Glomerular endothelial cell (primary cell): ENCODE measurements around the gene IL23R. TPM values are rescaled to one million over a fixed set of nuclear protein-coding genes. Genes with fewer than 3 reads are reported as not detected.
"Not testable (repeated sequence)": the region's sequence is repeated elsewhere in the genome, so short reads cannot be mapped to it uniquely, and the experiment has no call there.

Experiments used
- DNase-seq: peaks from one replicate; pipeline ENCODE4 v3.0.0-alpha.2; 2011; ENCODE audit warnings: low read depth, low spot score; ENCODE audit errors: extremely low read depth
- total RNA-seq: library from RNA; depleted of rRNA; stranded (reverse); fragments of >200 nt; gene quantifications from 2 replicates; pipeline ENCODE4 v1.2.3, GENCODE V29; 2015

IL23R gene, protein sequence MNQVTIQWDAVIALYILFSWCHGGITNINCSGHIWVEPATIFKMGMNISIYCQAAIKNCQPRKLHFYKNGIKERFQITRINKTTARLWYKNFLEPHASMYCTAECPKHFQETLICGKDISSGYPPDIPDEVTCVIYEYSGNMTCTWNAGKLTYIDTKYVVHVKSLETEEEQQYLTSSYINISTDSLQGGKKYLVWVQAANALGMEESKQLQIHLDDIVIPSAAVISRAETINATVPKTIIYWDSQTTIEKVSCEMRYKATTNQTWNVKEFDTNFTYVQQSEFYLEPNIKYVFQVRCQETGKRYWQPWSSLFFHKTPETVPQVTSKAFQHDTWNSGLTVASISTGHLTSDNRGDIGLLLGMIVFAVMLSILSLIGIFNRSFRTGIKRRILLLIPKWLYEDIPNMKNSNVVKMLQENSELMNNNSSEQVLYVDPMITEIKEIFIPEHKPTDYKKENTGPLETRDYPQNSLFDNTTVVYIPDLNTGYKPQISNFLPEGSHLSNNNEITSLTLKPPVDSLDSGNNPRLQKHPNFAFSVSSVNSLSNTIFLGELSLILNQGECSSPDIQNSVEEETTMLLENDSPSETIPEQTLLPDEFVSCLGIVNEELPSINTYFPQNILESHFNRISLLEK
- not detected in 2 replicates for total RNA-seq

DNA sequence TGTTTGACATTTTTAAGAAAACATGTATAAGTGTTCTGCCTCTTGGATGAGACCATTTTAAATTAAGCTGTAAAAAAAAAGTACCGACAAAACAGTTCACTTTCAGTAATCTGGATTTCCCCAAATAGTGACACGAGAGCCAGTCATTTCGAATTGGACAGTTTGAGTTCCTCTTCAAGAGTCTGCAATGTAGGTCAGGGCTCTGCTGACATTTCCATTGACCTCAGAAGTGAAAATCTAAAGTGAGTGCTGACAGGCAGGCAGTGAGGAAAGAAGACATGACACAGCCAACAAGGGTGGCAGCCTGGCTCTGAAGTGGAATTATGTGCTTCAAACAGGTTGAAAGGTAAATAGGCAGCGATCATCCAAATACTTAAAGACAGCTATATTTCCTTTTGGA lies at the start of gene IL23R:
TSS of gene IL23R (plus strand) at position 259 of the 400 bp plus-strand sequence. CDS start 1,667 bp downstream, outside the sequence.
- DNase-seq, result no peak

DNA sequence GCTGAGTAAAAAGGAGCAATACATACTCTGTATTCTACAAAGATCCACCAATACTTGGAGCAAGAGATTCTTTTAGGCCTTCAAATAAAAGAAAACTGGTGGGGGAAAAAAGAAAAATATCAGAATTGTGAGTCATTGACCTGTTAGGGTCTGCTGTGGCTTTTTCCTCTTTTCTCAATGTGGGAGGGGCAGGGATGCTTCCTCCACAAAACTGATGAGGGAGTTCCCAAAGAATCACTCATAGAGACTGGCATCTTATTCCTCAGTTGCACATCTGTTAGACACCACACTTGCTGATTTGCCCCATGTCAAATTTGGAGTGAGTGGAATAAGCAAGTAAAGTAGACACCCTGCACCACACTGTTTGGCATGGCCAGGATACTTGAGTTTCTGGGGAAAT lies 48.1 kb upstream of the IL23R start:
- DNase-seq, result no peak

DNA sequence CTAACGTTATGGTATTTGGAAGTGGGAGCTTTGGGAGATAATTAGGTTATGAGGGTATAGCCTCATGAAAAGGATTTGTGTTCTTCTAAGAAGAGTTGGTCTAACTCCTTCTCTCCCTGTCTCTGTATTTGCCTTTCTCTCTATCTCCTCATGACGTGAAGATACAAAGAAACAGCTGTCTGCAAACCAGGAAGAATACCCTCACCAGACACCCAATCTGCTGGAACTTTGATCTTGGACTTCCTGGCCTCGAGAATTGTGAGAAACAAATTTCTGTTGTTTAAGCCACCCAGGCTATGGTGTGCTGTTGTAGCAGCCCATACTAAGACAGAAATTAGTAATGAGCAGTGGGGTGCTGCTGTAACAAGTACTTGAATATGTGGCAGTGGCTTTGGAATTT lies 47.6 kb upstream of the IL23R start:
- DNase-seq, result no peak

DNA sequence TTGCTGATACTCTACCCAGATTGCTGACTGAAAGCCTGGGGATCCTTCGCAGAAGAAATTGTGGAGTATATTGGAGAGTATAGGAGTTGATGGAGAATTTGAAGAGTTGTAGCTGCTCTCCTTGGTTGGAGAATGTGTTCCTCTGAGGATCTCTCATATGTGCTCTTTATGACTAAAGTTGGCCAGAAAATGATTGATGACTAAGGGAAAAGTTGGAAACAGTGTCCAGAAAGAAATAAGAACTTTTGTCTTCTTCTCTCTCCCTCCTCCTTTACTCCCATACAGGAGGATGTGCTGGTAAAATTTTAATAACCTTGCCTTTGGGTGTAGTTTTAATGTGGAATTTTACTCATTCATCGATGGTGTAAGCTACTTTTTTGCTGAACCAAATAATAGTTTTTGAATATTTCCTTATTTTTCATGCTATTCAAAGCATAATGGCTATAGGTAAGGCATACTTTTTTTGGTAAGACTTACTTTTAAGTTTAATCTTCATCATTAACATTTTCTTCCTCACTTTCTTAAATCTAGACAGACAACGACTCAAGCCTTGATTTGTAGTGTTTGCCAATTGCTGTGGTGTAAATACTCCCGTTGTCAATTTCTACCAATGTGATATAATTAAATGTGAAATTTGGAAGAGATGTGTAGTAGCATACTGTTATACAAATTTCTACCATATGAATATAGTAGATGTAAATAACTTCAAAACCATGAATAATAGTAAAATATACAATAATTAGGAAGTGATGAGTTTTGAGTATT lies 45.2 kb upstream of the IL23R start:
- no peak for DNase-seq

DNA sequence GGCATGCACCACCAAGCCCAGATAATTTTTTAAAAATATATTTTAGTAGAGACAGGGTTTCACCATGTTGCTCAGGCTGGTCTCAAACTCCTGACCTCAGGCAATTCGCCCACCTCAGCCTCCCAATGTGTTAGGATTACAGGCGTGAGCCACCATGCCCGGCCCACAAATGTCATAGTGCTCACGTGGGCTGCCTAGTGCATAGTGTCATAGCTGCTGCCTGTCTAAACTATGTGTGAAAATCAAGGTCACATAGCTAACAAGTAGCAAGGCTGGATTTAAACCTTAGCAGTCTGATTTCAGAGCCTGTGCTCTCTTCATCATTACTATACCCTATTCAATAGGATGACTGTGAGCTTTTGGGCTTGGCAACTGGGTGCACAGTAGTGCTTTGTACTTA lies 41.8 kb upstream of the IL23R start:
- DNase-seq, result no peak

DNA sequence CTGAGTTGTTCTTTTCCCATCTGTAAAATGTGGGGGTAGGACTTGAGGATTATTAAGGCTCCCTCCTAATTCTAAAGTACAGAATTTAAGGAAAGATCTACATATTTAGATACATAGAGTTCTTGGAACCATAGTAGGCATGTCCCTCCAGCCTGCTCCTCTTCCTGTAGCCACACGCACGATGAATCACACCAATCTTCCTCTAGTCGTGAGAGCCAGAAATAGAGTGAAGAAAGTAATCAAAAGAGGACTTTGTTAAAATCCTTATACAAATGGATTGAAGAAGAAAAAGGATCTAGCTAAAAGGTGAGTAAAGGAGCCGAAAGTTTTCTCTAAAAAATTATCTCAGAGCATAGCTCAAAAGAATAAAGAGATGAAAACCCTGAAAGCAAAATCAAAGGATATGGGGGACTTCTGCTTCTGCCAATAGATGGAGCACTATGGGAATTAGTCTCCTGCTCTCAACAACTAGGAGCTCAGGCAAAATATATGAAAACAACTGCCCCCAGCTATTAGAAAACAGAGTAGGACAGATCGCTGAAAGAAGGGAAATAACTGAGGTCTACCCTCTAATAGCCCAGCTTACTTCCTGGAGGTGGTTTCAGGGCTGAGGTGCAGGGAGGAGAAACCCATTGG lies 40.0 kb upstream of the IL23R start:
- DNase-seq, result no peak

DNA sequence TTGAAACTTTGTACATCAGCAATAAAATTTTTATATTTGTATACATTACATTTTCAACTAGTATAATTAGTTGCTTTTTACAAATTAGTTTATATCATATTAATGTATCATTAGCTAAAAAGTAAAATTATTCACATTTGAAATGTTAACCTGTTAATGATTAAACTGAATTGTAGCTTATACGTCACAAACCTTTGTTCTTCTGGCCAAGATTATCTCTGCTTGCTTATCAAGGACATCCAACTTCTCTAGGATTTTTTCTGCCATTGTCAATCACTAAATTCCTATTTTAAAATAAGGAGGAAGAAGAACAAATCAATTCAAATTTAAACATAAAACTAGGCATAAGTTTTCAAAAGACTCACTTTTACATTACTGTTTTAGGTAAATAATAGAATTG lies 39.3 kb upstream of the IL23R start:
- DNase-seq, result no peak

DNA sequence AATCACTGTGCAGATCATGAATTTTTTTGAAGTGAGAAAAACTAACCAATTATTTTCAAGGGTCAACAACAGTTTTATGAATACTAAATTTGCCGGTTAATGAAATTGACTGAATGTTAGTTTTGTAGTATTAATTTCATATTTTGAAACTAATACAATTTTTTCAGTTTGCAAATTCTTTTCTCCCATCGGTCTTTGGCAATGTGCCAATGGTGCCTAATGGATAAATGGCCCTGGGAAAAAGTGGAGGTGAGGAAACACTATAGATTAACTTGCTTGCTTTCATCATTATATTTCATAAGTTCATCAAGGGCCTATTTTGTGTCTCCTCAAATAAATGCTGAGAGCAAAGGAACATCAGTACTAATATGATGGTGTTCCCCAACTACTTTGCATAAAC lies 35.6 kb upstream of the IL23R start:
- no peak for DNase-seq

DNA sequence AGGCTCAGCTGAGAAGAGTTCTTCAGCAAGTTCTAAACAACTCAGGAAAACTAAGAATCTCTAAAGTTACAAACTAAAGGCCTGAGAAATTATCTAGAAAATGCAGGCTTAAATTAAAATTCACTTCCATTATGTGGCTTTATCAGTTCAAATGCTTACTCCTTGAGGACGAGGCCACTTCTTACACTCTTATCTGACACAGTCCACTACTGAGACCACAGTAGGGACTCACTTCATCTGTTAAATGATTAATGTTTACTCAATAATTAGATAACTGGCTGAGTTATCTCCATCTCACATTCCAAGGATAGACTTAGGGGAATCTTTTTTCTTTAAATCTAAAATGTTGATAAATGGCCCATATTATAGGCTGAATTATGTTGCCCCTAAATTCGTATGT lies 33.1 kb upstream of the IL23R start:
- DNase-seq, result no peak

DNA sequence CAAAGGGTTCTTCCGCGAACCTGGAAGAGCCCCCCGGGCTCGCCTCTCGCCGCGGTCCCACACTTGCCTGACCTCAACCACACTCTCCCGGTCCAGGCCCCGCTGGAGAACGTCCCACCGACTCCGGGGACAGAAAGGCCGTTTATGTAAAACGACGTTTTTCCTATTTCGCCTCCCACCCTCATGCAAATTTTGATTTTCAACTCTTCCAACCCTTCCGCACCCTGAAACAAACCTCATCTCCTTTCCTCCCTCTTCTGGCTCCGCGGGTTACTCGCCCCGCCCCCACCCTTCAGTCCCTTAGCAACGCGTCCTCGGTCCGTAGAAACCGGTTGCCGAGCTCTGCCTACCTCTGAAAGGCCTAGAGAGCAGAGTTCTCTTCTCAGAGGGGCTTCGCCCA lies 31.6 kb upstream of the IL23R start, which contains the start of gene C1orf141:
TSS of gene C1orf141 (minus strand) at position 276 of the 400 bp plus-strand sequence. CDS start 7,730 bp downstream, outside the sequence.
- no peak for DNase-seq

DNA sequence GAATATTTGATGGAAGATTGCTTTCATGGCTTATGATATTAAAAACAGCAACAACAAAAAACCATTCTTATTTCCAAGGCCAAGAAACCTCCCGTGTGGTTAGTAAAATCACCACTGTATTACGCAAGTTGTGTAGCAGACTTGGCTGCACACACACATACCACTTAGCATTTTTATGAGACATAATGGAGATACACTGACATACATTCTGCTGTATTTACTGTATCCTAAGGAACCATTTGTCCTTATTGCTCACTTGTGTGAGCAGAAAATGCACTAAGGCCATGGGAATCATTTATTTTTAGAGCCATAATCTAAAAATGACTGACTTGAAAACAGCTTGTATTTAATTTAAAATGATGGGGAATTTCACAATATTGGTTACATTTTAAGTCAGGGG lies 30.9 kb upstream of the IL23R start:
- DNase-seq, result no peak

DNA sequence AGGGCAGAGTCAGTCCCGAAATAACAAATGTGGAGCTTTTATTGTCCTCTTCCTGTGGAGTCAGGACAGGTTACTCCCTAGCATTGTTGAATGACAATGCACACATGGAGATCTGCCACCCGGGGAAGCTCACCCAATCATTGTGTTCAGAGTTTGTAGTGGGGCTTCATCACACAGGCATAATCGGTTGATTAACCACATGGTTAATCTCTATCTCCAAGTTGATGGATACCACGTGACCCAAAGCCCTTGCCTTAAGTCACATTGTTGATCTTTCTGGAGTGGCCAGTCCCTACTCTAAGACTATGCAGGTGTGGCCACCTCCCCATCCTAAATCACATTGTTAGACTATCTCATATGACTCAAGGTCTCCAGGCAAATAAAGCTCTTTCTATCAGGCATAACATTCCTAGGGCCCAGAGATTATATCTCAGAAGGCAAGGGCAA lies 28.9 kb upstream of the IL23R start:
- DNase-seq, result no peak

DNA sequence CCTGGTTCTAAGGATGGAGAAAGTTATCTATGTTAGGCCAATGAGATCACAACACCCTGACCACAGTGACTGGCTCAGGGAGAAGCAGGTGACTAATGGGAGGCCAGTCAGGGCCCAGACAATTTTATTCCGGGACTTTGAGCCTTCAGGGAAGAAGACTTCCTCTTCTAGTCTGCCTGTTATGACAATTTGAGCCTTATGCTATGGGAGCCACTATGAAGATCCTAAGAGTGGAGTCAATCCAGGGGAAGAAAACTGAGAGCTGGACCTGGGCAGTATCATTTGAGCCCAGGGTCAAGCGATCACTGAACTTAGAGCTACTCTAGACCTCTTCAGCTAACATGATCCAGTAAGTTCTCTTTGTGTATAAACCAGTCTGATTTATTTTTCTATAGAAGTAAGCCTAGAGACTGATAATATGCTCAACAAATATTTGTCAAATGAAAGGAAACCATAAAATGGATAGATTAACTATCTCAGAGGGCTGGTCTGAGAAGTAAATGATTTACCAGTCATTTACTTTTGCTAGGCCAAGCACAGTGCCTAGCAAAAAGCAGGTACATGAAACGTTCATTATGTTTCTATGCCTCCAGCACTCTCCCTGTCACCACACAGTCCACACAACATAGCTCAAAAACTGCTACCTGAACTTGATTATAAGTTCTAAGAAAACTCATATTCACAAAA lies 27.3 kb upstream of the IL23R start:
- DNase-seq, result no peak

DNA sequence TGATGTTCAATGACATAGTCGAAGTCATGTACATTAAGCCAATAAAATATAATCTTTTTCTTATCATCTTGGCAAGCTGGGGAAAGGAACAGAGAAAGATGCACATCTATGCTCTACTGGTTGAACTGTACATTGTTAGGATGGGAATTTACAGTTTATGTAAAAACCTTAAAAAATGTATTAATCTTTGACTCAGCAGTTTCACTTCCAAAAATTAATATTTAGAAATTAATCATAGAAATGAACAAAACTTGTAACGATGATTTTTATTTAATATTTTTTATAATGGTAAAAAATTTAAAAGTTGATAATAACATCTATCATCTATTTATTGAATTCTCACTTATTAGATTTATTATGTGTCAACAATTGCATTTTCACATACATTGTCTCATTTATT lies 25.8 kb upstream of the IL23R start:
- DNase-seq, result no peak

DNA sequence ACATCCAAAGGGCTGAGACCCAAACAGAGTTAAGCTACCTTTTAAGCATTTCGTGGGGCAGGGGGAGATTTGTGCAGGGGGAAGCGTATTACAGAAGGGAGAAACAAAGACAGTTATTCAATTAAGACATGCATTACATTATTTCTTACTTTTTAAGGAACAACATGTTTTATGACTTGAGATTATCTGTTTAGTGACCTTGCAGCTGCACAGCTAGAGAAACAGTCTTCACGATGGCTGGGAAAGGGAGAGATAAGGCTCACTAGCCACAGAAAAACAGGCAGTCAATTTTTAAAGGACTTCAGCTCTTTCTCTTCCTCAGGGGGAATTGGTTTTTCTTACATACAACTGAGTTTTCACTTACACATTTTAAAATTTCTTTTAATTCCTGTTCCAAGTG lies 24.4 kb upstream of the IL23R start:
- DNase-seq, result not testable (repeated sequence)

DNA sequence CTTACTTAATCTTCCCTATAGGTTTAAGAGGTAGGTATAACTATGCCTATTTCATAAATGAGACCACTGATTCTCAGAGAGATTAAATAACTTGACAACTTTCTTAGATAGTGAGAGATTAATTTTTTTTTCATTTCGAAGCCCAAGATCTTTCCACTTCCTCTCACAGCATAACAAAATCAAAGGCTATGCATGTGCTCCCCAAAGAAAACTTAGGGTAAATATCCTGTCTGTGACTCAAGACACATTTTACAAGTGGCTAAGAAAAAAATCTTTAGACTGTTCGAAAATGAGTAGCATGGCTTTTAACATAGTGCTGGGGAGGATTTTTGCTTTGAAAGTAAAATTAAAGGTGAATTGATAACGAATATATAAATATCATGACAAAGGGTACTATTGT lies 23.3 kb upstream of the IL23R start:
- DNase-seq, result no peak

DNA sequence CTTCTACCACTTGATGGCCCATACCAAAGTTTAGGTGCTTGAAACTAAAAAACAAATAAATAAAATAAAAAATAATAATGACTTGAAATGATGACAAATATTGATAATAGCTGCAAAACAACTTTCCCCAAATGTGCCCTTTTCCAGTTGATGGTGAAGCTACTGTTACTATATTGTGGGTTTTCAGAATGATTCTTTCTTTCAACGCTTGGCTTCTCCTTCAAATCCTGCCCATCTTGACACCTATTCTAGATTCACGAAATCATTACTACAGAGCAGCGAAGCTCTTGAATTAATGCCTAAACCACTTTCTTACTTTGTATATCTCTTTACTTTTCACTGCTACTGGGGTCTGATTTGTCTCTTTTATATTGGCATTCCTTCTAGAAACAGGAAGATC lies 22.3 kb upstream of the IL23R start:
- DNase-seq, result no peak

DNA sequence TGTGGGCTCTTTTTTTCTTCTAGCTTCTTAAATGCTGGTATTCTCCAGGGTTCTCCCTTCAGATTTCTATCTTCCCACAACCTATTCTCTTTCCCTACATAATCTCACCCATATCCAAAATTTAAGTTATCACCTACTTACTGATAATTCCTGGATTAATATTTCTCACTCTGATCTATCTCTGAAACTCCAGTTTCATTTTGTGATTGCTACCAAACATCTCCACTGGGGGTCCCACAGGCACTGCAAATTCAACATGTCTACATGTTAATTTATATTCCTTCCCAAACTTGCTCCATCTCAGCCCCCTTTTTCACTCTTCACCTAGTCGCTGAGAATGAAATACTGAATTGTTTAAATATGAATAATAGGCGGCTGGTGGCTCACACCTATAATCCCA lies 21.6 kb upstream of the IL23R start:
- no peak for DNase-seq

DNA sequence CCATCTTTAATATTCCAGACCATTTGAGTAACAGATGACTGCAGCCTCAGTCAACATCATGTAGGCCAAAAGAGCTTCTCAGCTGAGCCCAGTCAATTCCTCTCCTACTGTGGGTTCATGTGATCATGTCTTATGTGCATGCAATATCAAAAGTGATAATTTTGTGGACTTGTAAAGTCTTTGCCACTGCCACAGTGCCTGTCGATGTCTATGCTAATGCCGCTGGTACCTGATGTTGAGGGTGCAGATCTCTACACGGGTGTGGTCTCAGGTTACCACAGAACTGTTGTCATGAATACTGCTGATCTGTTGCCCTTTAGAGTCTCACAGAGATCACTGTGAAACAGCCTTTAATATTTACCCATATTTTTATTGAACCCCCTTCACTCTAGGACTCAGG lies 20.2 kb upstream of the IL23R start:
- DNase-seq, result no peak

DNA sequence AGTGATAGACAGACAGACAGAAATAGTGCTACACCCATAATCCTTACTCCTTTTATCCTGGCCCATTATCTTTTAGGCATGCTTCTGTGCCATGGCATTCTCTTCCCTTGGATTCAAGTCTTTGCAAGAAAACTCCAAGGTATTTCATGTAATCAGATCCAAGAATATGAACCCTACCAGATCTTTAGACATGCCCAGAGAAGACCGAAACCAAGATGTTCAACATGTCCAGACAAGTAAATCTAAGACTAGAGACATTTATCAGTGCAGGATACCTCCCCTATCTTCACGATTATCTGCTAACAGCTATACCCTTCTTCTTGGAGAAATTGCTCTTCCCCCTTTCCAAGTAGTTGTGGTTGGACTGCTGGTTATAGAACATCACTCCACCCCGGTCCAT lies 19.7 kb upstream of the IL23R start:
- DNase-seq, result no peak
